Measurements from ENCODE around the gene PLA2G2D.

Gene PLA2G2D

DNA sequence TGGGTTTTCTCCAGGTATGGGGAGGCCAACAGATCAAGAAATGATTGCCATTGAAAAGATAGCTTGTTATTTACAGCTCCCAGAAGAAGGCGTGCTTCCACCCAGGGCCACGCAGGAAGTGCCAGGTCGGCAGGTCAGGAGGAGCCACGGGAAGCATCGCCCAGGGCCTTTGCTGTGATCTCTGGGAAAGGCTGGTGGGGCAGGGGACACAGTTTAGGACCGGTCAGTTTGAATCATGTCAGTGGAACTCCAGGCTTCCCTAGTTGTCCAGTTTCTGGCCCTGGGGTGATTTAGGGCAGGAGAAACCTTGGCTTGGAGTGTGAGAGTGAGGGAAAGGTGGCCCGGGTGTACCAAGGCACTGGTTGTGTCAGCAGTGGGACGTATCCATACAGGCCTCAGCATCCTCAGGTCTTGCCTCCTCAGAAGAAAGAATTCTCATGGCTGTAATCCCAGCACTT, 38.0 kb downstream of the PLA2G2D start:
- H3K27ac ChIP-seq = no peak overlapping the region
- TF ChIP-seq, protein P1, sequence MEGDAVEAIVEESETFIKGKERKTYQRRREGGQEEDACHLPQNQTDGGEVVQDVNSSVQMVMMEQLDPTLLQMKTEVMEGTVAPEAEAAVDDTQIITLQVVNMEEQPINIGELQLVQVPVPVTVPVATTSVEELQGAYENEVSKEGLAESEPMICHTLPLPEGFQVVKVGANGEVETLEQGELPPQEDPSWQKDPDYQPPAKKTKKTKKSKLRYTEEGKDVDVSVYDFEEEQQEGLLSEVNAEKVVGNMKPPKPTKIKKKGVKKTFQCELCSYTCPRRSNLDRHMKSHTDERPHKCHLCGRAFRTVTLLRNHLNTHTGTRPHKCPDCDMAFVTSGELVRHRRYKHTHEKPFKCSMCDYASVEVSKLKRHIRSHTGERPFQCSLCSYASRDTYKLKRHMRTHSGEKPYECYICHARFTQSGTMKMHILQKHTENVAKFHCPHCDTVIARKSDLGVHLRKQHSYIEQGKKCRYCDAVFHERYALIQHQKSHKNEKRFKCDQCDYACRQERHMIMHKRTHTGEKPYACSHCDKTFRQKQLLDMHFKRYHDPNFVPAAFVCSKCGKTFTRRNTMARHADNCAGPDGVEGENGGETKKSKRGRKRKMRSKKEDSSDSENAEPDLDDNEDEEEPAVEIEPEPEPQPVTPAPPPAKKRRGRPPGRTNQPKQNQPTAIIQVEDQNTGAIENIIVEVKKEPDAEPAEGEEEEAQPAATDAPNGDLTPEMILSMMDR (conservative IDR thresholded peaks at IDR 0.05) = no peak

- TF ChIP-seq, protein P1 (conservative IDR thresholded peaks at IDR 0.05) = no peak
- H3K27ac ChIP-seq = peak overlapping the region; percentile 3; the same call in 1 of the 2 replicates
Observed at GRCh38 chr1:20080441-20081352, 38.6 kb downstream of the PLA2G2D start.

GRCh38 chr1:20079661-20080305, 39.6 kb downstream of the PLA2G2D start:
- TF ChIP-seq, protein P1 (conservative IDR thresholded peaks at IDR 0.05) = no peak

DNA sequence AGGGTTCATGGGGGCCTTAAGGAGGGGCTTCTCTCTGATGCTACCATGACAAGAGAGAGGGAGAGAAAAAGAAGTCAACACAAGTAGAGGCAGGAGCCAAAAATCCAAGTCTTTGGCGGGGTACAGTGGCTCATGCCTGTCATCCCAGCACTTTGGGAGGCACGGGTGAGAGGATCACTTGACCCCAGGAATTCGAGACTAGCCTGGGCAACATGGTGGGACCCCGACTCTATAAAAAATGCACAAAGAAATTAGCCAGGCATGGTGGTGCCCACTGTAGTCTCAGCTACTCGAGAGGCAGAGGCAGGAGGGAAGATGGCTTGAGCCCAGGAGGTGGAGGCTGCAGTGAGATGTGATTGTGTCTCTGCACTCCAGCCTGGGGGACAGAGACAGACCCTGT, 40.6 kb downstream of the PLA2G2D start:
- TF ChIP-seq, protein P1 (conservative IDR thresholded peaks at IDR 0.05) = no peak
- H3K27ac ChIP-seq = no peak overlapping the region

More at GRCh38 chr1:20079661-20080305, 39.6 kb downstream of the PLA2G2D start:
- H3K27ac ChIP-seq = no peak overlapping the region

GRCh38 chr1:20078171-20078651, 41.1 kb downstream of the PLA2G2D start:
- no peak overlapping the region for H3K27ac ChIP-seq
- TF ChIP-seq, protein P1 (conservative IDR thresholded peaks at IDR 0.05) = no peak

DNA sequence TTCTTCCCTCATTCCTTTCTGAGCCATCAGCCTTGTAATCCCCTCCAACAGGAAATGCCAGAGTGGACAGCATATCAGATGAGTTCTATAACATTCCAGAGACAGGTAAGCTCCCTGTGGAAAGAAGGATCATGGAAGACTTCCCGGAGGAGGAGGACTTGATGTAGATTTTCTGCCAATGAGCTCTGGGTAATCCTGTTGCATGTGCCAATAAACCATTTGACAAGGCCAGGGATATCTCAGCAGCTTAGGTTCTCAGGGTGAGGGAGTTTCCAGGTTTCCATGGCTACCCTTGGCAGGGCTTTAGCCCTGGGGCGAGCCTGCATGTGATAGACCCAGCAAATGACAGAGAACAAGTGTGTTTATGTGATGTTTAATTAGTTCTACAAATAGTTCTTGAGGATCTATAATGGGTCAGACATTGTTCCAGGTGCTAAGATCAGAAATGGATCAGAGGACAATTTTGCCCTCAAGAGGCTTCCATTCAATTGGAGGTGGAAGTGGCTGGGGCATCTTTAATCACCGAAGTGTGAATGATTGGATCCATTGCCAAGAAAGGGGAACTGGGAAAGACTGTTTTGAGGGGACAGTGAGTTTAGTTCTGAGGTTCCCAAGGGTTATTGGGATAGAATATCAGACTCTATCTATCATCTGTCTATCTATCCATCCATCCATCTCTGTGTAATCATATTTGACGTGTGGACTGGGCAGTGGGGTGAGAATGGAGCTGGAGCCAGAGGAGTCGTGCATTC, 42.5 kb downstream of the PLA2G2D start:
- no peak overlapping the region for H3K27ac ChIP-seq
- TF ChIP-seq, protein P1 (conservative IDR thresholded peaks at IDR 0.05) = no peak
